HEK293 (cell line): ENCODE data around the gene SOWAHA.

Experiments used
- CTCF ChIP-seq: fragments of 450-650 bp; formaldehyde crosslinking; IDR thresholded peaks from 2 replicates; pipeline ENCODE4 v1.5.1; 2016; ENCODE audit warnings: missing biosample characterization, missing genetic modification characterization
- KLF1 ChIP-seq: fragments of 450-650 bp; formaldehyde crosslinking; IDR thresholded peaks from 2 replicates; pipeline ENCODE4 v1.5.1; 2016; ENCODE audit warnings: missing biosample characterization, missing genetic modification characterization
- SP2 ChIP-seq: fragments of 450-650 bp; formaldehyde crosslinking; IDR thresholded peaks from 2 replicates; pipeline ENCODE4 v1.5.1; 2016; ENCODE audit warnings: missing biosample characterization, missing genetic modification characterization
- ZBTB7A ChIP-seq: fragments of 450-650 bp; formaldehyde crosslinking; IDR thresholded peaks from 2 replicates; pipeline ENCODE4 v1.5.1; 2016; ENCODE audit warnings: low read depth, missing biosample characterization, missing genetic modification characterization
- ZIC2 ChIP-seq: fragments of 450-650 bp; formaldehyde crosslinking; IDR thresholded peaks from 2 replicates; pipeline ENCODE4 v1.5.1; 2016; ENCODE audit warnings: missing biosample characterization, missing genetic modification characterization
- ZNF146 ChIP-seq: fragments of 450-650 bp; formaldehyde crosslinking; IDR thresholded peaks from 2 replicates; pipeline ENCODE4 v1.5.1; 2016; ENCODE audit warnings: missing biosample characterization, missing genetic modification characterization
- ZNF707 ChIP-seq: fragments of 450-650 bp; formaldehyde crosslinking; IDR thresholded peaks from 2 replicates; pipeline ENCODE4 v1.5.1; 2016; ENCODE audit warnings: missing biosample characterization, missing genetic modification characterization
- TF ChIP-seq, protein P1 (sequence below): sonication (generic); formaldehyde crosslinking; IDR thresholded peaks from 2 replicates; pipeline ENCODE4 v1.8.1; 2022; ENCODE audit warnings: mild to moderate bottlenecking, moderate library complexity, missing genetic modification reagents
- TF ChIP-seq, protein P2 (sequence below): fragments of 450-650 bp; formaldehyde crosslinking; IDR thresholded peaks from 2 replicates; pipeline ENCODE4 v1.5.1; 2016; ENCODE audit warnings: missing biosample characterization, missing genetic modification characterization, low read depth

GRCh38 chr5:132785365-132785764 is 27.7 kb upstream of the SOWAHA start:
- TF ChIP-seq CTCF (tag by site-specific recombination) (no peak), KLF1 (no peak), ZNF146 (tag by site-specific recombination) (no peak), ZBTB7A (no peak), ZIC2 (no peak), SP2 (no peak), ZNF707 (no peak)
- TF ChIP-seq, protein P1, sequence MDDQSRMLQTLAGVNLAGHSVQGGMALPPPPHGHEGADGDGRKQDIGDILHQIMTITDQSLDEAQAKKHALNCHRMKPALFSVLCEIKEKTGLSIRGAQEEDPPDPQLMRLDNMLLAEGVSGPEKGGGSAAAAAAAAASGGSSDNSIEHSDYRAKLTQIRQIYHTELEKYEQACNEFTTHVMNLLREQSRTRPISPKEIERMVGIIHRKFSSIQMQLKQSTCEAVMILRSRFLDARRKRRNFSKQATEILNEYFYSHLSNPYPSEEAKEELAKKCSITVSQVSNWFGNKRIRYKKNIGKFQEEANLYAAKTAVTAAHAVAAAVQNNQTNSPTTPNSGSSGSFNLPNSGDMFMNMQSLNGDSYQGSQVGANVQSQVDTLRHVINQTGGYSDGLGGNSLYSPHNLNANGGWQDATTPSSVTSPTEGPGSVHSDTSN (CRISPR knock-in tag) = no peak
- TF ChIP-seq, protein P2, sequence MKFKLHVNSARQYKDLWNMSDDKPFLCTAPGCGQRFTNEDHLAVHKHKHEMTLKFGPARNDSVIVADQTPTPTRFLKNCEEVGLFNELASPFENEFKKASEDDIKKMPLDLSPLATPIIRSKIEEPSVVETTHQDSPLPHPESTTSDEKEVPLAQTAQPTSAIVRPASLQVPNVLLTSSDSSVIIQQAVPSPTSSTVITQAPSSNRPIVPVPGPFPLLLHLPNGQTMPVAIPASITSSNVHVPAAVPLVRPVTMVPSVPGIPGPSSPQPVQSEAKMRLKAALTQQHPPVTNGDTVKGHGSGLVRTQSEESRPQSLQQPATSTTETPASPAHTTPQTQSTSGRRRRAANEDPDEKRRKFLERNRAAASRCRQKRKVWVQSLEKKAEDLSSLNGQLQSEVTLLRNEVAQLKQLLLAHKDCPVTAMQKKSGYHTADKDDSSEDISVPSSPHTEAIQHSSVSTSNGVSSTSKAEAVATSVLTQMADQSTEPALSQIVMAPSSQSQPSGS (tag by site-specific recombination) = no peak
